K562 (cell line): ENCODE data around the gene EGFL7. TPM values are rescaled to one million over a fixed set of nuclear protein-coding genes. Genes with fewer than 3 reads are reported as not detected.
A peak's percentile ranks its signal among the peaks of the same experiment; 100 is the strongest.

Experiments used
- ARID4B ChIP-seq: sonication (generic); formaldehyde crosslinking; IDR thresholded peaks from 2 replicates; pipeline ENCODE4 v1.8.0; 2022; ENCODE audit warnings: mild to moderate bottlenecking, missing genetic modification reagents
- CXXC5 ChIP-seq: fragments of 250-450 bp; sonication (Bioruptor Pico); IDR thresholded peaks from 2 replicates; pipeline ENCODE4 v1.8.0; 2022; ENCODE audit warnings: inconsistent platforms, mild to moderate bottlenecking, moderate library complexity
- ETV5 ChIP-seq: sonication (generic); formaldehyde crosslinking; IDR thresholded peaks from 2 replicates; pipeline ENCODE4 v1.4.0; 2020; ENCODE audit warnings: low read depth, mild to moderate bottlenecking, missing genetic modification reagents
- FOXP1 ChIP-seq: sonication (generic); formaldehyde crosslinking; IDR thresholded peaks from 2 replicates; pipeline ENCODE4 v1.8.0; 2022; ENCODE audit warnings: mild to moderate bottlenecking, missing genetic modification reagents
- NEUROD1 ChIP-seq: fragments of 150-350 bp; IDR thresholded peaks from 2 replicates; pipeline ENCODE4 v1.6.1; 2014; ENCODE audit warnings: borderline replicate concordance, low read length, low read depth; ENCODE audit not compliant: partially characterized antibody
- NR4A1 ChIP-seq, 2 experiments: fragments of 250-450 bp in 1 of 2; fragments of 450-650 bp in 1 of 2; sonication (Bioruptor Pico) in 1 of 2; IDR thresholded peaks; 2 replicates each; pipeline versions ENCODE4 v1.4.0 to v1.6.1; 2016 to 2020; ENCODE audit warnings: mild to moderate bottlenecking in 2 of 2, missing compliant biosample characterization in 1 of 2, missing genetic modification characterization in 1 of 2, moderate library complexity in 1 of 2
- RAD21 ChIP-seq, 2 experiments: fragments of 250-450 bp in 1 of 2; fragments of 450-650 bp in 1 of 2; sonication (Bioruptor Pico) in 1 of 2; formaldehyde crosslinking in 1 of 2; IDR thresholded peaks in 1 of 2; conservative IDR thresholded peaks in 1 of 2; 2 replicates each; pipeline versions ENCODE4 v1.4.0 to v1.8.0; 2020 to 2022; ENCODE audit warnings: mild to moderate bottlenecking in 2 of 2, moderate library complexity in 1 of 2
- SMAD4 ChIP-seq: fragments of 250-450 bp; sonication (Bioruptor Pico); conservative IDR thresholded peaks from 2 replicates; pipeline ENCODE4 v1.8.0; 2021; ENCODE audit warnings: inconsistent platforms, mild to moderate bottlenecking, moderate library complexity
- TFAP4 ChIP-seq: sonication (generic); formaldehyde crosslinking; IDR thresholded peaks from 2 replicates; pipeline ENCODE4 v1.8.0; 2022; ENCODE audit warnings: missing genetic modification reagents, mild to moderate bottlenecking, moderate library complexity, borderline replicate concordance
- THRAP3 ChIP-seq: fragments of 450-650 bp; IDR thresholded peaks from 2 replicates; pipeline ENCODE4 v1.6.1; 2016; ENCODE audit warnings: mild to moderate bottlenecking, inconsistent platforms, borderline replicate concordance
- ZFX ChIP-seq: sonication (generic); formaldehyde crosslinking; IDR thresholded peaks from 2 replicates; pipeline ENCODE4 v1.8.0; 2022; ENCODE audit warnings: mild to moderate bottlenecking, missing genetic modification reagents, moderate library complexity
- ZNF224 ChIP-seq: sonication (generic); formaldehyde crosslinking; IDR thresholded peaks from 2 replicates; pipeline ENCODE4 v1.8.0; 2022; ENCODE audit warnings: mild to moderate bottlenecking, missing genetic modification reagents
- ZNF592 ChIP-seq: fragments of 450-650 bp; IDR thresholded peaks from 2 replicates; pipeline ENCODE4 v1.6.1; 2017; ENCODE audit warnings: antibody characterized with exemption, mild to moderate bottlenecking
- polyA plus RNA-seq, 8 experiments: library from polyadenylated mRNA; depleted of rRNA in 4 of 8; stranded (reverse) in 5 of 8; unstranded in 3 of 8; fragments of >200 nt; fragmentation: Nextera tagmentation in 2 of 8; fragmentation: Illumina TruSeq in 1 of 8; extraction: Ambion mirVana in 2 of 8; extraction: Trizol in 1 of 8; gene quantifications; 2 replicates each; pipeline versions ENCODE4 v1.2.1 to v1.2.3, GENCODE V29; 2011 to 2014; ENCODE audit warnings: inconsistent platforms in 1 of 8, missing spikeins in 1 of 8
- total RNA-seq, 7 experiments: library from RNA; depleted of rRNA in 6 of 7; stranded (reverse); fragments of >200 nt in 6 of 7; fragmentation: Illumina TruSeq in 2 of 7; extraction: Trizol in 2 of 7; gene quantifications; 2 replicates each; pipeline versions ENCODE4 v1.2.1 to v1.2.3, GENCODE V29; 2011 to 2021; ENCODE audit warnings: low replicate concordance in 1 of 7
- TF ChIP-seq, protein P1 (sequence below): fragments of 250-450 bp; sonication (Bioruptor Pico); IDR thresholded peaks from 2 replicates; pipeline ENCODE4 v1.5.1; 2021; ENCODE audit warnings: mild to moderate bottlenecking

Gene EGFL7
- total and polyA plus RNA-seq, 9 of the 15 experiments (the other 6 are each of a cell fraction or from before 2014, with no cell fraction given), result 1.5 to 286 (median 55.5) TPM

DNA sequence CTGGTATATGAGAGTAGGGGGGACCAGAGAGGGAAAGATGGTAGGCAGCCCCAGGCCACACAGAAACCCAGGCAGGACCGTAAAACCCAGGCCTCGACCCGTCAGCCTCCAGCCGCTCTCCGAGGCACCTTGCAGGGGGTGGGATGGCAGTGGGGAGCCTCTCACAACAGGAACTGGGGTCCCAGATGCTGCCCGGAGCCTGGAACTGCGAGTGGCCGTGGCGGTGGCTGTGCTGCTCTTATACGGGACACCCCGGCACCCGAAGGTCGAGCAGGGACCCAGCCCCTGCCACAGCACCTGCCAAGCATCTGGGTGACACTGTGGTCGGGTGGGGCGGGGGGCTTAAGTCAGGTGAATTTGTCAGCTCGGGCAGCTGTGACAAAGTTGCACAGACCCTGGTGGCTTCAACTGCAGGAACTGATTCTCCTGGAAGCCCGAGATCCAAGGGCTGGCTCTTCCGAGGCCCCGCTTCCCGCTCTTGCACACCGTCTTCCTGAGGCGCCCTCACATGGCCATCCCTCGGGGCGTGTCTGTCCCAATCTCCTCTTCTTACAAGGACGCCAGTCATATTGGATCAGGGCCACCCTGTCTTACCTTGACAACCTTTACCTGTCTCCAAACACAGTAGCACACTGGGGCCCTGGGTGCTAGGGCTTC, 47.6 kb upstream of the EGFL7 start (continued):
- TF ChIP-seq TFAP4 (CRISPR knock-in tag) (peak; percentile 29; the same call in 1 of the 2 replicates), ETV5 (0 out of 2 replicates have a peak, but pooled peaks have one; percentile 14), ZFX (CRISPR knock-in tag) (peak; percentile 60), NR4A1 (CRISPR knock-in tag; IDR thresholded peaks at IDR 0.05) (no peak), NR4A1 (tag; IDR thresholded peaks at IDR 0.05) (0 out of 2 replicates have a peak, but pooled peaks have one; percentile 29), THRAP3 (no peak), ARID4B (CRISPR knock-in tag) (0 out of 2 replicates have a peak, but pooled peaks have one; percentile 8), ZNF224 (CRISPR knock-in tag) (no peak), RAD21 (CRISPR knock-in tag; conservative IDR thresholded peaks at IDR 0.05 in 1 of 2, IDR thresholded peaks at IDR 0.05 in 1 of 2) (peak; percentile 62 to 70), CXXC5 (CRISPR knock-in tag) (0 out of 2 replicates have a peak, but pooled peaks have one; percentile 47), SMAD4 (CRISPR knock-in tag) (peak; percentile 40; the same call in 1 of the 2 replicates), ZNF592 (peak; percentile 73), NEUROD1 (no peak), FOXP1 (0 out of 2 replicates have a peak, but pooled peaks have one; percentile 18)
- TF ChIP-seq, protein P1, sequence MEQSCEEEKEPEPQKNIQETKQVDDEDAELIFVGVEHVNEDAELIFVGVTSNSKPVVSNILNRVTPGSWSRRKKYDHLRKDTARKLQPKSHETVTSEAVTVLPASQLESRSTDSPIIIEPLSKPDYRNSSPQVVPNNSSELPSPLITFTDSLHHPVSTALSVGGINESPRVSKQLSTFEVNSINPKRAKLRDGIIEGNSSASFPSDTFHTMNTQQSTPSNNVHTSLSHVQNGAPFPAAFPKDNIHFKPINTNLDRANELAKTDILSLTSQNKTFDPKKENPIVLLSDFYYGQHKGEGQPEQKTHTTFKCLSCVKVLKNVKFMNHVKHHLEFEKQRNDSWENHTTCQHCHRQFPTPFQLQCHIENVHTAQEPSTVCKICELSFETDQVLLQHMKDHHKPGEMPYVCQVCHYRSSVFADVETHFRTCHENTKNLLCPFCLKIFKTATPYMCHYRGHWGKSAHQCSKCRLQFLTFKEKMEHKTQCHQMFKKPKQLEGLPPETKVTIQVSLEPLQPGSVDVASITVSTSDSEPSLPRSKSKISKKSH (CRISPR knock-in tag), result no peak
